HG03457 (cell line): ENCODE data around the gene TBC1D12.
"Not testable (repeated sequence)": the region's sequence is repeated elsewhere in the genome, so short reads cannot be mapped to it uniquely, and the experiment has no call there.

Experiments
- ATAC-seq: cut with Tn5 transposase; IDR thresholded peaks from one replicate; pipeline ENCODE4 v1.9.1; 2021; ENCODE audit warnings: moderate number of reproducible peaks; ENCODE audit not compliant: unreplicated experiment

TBC1D12 gene

DNA sequence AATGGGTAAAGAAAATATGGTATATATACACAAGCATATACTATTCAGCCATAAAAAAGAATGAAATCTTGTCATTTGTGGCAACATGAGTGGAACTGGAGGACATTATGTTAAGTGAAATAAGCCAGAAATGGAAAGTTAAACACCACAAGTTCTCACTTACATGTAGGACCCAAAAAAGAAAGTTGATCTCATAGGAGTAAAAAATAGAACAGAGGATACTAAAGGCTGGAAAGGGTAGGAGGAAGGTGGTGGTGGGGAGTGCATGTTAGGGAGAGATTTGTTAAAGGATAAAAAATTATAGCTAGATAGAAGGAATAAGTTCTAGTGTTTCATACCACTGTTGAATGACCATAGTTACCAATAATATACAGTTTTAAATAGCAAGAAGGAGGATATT is 48.4 kb downstream of the TBC1D12 start:
- no peak for ATAC-seq

DNA sequence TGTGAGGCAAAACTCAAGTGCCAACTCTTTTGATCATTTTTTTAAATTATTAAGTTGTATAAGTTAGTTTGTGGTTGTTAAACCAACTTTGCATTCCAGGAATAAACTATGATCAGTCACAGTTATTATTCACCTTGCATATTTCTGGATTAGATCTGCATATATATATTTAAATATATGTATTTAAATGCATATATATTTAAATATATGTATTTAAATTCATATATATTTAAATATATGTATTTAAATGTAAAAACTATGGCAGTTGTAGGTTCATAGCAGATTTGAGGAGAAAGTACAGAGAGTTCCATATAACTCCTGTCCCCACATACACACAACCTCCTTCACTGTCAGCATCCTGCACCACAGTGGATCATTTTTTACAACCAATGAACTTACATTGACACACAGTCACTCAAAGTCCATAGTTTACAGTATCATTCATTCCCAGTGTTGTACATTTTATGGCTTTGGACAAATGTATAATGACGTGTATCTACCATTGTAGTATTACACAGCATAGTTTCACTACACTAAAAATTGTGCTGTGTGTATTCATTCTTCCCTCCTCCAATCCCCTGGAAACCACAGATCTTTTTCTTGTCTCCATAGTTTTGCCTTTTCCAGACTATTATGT is 49.7 kb downstream of the TBC1D12 start:
- no peak for ATAC-seq

DNA sequence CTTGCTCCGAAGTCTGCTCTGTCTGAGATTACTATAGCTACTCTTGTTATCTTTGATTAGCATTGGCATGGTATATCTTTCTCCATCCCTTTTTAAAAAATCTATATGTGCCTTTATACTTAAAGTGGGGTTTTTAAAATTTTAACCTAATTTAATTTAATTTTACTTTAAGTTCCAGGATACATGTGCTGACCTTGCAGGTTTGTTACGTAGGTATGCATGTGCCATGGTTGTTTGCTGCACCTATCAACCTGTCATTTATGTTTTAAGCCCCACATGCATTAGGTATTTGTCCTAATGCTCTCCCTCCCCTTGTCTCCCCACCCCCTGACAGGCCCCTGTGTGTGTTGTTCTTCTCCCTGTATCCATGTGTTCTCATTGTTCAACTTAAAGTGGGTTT is 54.6 kb downstream of the TBC1D12 start:
- no peak for ATAC-seq

DNA sequence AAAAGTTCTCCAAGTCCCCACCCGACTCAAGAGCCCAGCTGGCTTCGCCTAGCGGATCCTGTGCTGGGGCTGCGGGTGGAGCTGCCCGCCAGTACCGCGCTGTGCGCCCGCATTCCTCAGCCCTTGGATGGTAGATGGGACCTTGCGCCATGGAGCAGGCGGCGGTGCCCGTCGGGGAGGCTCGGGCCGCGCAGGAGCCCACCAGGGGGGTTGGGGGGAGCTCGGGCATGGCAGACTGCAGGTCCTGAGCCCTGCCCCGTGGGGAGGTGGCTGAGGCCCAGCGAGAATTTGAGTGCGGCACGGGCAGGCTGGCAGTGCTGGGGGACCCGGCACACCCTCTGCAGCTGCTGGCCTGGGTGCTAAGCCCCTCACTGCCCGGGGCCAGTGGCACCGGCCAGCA is 57.0 kb downstream of the TBC1D12 start:
- no peak for ATAC-seq

DNA sequence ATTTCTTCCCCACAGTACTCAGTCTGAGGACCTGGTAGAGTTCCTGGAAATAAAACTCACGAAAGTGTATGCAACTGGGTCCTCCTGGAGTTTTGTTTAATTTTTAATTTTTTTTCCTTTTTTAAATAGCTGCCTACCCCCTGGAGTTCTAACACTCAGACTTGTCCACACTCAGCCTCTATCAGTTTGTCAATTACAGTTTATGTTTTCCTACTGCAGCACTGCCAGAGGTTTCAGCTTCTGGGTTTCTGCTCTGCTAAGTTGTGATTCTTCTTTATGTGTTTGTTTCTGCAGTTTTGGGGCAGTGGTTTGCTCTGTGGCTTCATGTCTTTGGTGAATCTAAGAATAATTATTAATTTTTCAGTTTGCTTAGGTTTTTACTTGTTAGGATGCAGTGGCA is 59.2 kb downstream of the TBC1D12 start:
- no peak for ATAC-seq

DNA sequence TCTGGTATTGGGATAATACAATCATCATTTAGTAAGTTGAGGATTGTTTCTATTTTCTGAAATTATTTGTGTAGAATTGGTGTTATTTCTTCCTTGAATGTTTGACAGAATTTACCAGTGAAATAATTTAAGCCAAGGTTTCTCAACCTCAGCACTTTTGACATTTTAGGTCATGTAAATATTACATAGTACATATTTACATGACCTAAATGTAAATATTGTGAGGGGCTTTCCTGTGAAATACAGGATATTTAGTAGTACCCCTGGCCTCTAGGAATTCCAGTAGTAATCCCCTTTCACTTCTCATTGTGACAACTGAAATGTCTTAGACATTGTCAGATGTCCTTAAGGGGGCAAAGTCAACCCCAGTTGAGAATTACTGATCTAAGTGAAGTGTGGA is 59.8 kb downstream of the TBC1D12 start:
- ATAC-seq: no peak

DNA sequence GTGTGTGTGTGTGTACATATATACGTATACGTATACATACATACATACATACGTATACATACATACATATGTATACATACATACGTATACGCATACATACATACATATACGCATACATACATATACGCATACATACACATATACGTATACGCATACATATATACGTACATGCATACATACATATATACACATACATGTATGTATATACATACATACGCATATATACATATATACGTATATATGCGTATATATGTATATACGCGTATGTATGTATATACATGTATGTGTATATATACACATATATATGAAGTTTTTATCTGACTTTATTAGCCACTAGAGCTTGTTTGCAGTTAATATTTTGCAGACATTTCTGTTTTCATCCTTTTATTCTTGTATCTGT is 63.3 kb downstream of the TBC1D12 start:
- no peak for ATAC-seq

DNA sequence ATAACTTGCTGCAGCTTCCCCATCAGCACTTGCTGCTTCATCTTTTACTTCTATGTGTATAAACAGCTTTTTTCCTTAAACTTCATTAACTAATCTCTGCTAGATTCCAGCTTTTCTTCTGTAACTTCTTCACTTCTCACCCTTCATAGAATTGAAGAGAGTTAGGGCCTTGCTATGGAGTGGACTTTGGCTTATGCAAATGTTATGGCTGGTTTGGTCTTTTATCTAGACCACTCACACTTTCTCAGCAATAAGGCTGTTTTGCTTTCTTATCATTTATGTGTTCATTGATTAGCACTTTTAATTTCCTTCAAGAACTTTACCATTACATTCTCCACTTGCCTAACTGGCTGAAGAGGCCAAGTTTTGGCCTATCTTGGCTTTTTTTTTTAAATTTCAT is 79.1 kb downstream of the TBC1D12 start:
- ATAC-seq: no peak

DNA sequence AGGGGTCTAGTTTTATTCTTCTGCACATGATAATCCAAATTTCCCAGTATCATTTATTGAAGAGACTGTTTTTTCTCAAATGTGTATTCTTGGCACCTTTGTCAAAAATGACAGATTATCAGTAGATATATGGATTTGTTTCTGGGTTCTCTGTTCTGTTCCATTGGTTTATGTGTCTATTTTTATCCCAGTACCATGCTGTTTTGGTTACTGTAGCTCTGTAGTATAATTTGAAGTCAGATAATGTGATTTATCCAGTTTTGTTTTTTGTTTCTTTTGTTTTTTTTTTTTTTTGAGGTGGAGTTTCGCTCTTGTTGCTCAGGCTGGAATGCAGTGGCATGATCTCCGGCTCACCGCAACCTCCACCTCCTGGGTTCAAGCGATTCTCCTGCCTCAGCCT is 81.6 kb downstream of the TBC1D12 start:
- no peak for ATAC-seq

DNA sequence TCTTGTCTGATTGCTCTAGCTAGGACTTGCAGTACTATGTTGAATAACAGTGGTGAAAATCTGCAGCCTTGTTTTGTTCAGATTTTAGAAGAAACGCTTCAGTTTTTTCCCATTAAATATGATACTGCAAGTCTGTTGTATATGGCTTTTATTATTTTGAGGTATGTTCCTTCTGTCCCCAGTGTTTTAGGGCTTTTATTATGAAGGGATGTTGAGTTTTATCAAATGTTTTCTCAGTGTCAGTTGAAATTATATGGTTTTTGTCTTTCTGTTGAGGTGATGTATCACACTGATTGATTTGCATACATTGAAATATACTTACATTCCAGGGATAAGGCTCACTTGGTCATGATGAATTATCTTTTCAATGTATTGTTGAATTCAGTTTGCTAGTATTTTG is 82.8 kb downstream of the TBC1D12 start:
- ATAC-seq: no peak

DNA sequence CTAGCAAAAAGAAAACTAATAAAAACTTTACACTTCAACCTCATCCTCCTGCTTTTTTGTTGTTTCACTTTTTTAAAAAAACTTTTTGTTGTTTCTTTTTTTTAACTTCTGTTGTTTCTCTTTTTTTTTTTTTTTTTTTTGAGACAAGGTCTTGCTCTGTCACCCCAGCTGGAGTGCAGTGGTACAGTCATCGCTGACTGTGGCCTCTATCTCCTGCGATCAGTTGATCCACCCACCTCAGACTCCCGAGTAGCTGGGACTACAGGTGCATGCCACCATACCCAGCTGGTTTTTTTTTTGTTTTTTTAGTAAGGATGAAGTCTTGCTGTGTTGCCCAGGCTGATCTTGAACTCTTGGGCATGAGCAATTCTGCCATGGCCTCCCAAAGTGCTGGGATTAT is 85.2 kb downstream of the TBC1D12 start:
- no peak for ATAC-seq

DNA sequence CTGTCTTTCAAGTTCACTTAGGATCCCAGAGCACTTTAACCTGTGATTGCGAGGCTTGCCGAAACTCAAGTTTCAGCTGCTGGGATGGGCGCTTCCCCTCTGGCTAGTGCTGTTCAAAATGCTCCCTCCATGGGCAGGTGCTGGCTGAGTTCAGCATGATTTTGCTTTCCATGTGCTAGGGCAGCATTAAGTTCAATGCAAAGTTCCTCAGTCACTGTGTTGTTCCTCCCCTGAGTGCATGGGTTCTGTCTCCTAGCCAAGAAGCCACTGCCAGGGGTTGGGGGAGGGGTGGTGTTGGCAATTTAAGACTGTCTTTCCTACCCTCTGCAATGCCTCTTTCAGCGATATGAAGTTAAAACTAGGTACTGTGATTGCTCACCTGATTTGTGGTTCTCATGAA is 86.8 kb downstream of the TBC1D12 start:
- ATAC-seq: no peak

DNA sequence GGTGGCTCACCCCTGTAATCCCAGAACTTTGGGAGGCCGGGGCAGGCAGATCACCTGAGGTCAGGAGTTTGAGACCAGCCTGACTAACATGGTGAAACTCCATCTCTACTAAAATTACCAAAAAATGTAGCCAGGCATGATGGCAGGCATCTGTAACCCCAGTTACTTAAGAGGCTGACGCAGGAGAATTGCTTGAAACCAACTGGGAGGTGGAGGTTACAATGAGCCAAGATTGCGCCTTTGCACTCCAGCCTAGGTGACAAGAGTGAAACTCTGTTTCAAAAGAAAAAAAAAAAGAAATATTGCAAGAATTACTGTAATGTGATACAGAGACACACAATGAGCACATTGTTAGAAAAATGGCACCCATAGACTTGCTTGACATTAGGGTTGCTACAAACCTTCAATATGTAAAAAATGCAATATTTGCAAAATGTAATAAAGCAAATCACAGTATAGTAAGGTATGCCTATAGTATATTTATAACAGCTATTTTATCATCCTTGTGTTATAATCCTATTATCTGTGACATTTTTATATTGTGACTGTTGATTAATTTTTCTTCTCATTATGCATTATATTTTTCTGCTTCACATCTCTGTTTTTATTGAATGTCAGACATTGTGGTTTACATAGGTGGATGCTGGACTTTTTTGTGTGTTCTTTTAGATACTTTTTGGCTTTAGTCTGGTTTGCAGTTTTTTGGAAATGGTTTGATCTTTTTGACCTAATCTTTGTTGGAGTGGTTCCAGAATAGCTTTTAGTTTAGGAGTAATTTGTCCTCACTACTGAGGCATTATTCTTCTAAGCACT is 87.8 kb downstream of the TBC1D12 start:
- no peak for ATAC-seq

DNA sequence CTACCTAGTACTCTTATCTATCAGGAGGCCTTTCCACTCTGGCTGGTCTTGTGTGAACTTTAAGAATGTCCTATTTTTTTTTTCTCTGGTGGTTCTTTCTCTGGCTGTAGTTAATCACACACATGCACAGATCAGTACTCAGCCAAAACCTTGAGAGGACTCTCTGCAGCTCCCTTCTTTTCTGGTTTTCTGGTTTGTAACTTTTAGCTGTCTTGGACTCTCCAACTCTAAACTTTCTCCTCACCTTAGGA is 88.4 kb downstream of the TBC1D12 start:
- ATAC-seq: no peak

DNA sequence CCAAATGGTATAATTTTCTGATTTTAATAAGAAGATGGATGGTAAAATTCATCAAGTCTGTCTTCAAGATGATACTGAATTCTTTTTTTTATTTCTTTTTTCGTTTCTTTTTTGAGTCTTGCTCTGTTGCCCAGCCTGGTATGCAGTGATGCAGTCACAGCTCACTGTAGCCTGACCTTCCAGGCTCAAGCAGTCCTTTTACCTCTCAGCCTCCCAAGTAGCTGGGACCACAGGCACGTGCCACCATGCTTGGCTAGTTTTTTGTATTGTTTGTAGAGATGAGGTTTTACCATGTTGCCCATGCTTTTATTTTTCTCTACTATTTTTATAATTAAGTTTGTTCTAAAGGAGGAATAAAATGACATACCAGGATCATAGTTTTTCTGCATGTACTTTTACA is 91.1 kb downstream of the TBC1D12 start:
- ATAC-seq: no peak

DNA sequence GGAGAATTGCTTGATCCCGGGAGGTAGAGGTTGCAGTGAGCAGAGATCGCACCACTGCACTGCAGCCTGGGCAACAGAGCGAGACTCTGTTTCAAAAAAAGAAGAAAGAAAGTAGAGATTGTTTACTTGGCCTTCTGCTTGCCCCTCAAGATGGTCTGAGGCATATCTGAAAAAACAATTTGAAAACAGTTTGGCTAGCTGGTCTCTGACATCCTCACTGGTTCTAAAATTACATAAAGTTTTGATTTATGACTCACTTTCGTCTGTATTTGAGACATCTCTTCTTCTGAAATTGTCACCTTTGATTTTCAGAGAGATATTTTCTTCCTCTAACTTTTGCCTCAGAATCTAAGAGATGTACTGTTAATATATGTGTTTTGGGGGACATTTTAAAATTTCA is 93.7 kb downstream of the TBC1D12 start:
- ATAC-seq: no peak

DNA sequence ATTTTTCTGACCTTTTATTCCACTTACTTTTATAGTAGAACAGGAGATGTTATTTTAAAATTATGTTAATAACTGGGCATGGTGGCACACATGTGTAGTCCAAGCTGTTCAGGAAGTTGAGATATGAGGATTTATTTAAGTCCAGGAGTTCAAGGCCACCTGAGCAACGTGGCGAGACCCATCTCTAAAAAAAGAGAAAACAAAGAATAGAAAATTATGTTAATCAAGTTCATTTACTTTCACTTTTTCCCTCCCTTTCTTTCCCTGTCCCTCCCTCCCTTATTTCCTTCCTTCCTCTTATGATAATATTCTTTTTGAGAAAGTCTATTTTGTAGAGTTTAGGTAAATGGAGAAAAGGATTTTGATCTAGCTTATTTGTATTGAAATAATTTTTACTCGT is 94.3 kb downstream of the TBC1D12 start:
- ATAC-seq: no peak

DNA sequence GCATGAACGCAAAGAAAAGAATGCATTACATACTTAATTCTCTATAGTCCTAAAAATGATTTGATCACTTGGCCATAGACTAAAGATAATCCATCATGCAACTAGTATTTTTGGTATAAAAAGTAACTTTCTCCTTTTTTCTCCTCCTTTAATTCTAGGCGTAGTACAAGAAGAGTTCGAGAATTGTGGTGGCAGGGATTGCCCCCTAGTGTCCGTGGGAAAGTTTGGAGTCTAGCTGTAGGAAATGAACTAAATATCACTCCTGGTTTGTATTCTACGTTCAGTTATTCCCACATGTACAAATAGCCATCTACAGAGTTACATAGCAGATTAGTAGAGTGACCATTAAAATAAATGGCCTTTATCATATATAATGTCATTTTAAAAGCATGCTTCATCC is 97.7 kb downstream of the TBC1D12 start:
- ATAC-seq: no peak

DNA sequence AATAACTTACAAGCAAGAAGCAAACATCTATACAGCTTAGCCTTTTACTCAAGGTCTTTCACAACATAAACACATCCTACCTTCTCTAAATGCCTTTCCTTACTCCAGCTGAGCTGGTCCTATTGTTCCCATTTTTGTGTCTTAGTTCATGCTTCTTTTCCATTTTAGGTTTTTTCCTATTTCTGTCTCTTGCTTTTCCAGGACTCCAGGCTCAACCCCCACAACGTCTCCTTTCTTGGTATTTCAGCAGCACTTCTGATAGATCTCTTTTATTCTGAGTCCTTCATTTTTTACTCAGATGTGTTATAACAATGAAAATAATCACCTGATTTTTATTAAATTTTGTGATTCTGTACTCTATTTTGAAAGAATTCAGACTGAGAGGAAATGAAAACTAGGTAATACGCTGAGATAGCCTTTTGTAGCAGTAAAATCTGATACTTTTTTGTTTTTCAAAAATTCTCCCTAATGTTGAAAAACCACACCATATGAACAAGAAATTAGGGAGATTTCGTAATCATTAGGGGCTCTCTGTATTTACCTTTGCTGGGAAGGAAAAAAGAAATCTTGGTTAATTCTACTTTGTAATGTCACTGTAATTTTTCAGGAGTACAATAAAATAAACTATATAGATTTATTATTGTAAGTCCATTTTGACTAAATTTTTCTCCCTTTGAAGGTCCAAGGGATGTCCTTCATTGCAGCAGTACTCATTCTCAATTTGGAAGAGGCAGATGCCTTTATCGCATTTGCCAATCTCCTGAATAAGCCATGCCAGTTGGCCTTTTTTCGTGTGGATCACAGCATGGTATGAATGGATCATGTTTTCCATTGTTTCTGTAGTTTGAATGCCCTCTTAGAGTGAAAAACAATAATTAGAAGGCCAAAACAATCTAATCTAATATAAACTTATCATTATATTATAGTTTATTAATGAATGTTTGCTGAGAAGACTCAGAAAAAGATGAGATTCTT is 119.2 kb downstream of the TBC1D12 start:
- no peak for ATAC-seq

DNA sequence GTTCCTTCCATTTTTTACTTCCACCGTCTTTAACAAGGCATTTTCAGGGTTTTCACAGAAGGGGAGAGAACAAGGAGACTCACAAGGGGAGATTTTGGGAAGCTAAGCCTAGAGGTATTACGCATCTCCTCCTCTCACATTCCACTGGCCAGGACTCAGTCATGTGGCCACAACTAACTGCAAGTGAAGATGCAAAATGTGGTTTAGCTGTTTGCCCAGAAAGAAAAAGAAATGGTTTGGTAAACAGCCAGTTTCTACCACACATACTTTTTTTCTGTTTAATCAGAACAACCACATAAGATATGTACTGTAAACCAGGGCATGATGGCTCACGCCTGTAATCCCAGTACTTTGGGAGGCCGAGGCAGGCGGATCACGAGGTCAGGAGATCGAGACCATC is 121.8 kb downstream of the TBC1D12 start:
- ATAC-seq: no peak

DNA sequence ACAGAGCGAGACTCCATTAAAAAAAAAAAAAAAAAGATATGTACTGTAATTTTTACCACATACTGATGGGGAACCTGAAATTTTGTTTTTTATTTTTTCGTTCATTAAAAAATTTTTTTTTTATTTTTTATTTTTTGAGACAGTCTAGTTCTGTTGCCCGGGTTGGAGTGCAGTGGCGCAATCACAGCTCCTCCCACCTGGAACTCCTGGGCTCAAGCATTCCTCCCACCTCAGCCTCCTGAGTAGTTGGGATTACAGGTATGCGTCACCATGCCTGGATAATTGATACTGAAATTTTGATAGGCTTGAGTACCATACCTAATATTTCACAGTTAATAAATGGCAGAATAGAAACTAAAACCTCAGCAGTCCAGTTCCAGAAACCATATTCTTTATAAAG is 122.4 kb downstream of the TBC1D12 start:
- no peak for ATAC-seq

DNA sequence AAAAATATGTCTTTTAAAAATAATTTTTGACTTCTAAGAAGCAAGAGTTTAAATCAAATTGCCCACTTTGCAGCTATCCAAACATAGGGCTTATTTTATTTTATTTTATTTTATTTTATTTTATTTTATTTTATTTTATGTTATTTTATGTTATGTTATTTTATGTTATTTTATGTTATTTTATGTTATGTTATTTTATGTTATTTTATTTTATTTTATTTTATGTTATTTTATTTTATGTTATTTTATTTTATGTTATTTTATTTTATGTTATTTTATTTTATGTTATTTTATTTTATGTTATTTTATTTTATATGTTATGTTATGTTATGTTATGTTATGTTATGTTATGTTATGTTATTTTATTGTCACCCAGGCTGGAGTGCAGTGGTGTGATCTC is 129.2 kb downstream of the TBC1D12 start:
- not testable (repeated sequence) for ATAC-seq
